ENCODE data around the gene RAP2A. TPM values are rescaled to one million over a fixed set of nuclear protein-coding genes. Genes with fewer than 3 reads are reported as not detected.

The RAP2A gene
- total and polyA plus RNA-seq, 4 donors, result 7.5 to 46.0 (median 23.7) TPM

DNA sequence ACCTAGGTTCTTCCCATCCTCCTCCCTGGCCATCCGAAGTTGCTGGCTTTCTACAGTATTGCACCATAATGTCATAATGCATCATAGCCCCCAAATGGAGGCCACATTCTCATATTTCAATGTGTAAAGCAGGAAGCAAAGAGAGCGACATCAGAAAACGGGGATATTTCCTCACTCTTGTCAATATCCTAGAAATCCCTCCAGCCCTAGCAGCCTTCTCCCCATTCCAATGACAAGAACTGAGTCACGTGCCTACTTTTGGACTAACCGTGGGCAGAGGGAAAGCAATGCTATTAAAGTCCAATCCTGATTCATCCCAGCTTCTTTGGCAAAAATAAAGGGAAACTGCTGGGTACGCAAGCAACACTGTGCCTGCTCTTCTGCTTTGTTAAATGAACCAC lies 4.3 kb upstream of the RAP2A start:
- TF ChIP-seq, protein P1, sequence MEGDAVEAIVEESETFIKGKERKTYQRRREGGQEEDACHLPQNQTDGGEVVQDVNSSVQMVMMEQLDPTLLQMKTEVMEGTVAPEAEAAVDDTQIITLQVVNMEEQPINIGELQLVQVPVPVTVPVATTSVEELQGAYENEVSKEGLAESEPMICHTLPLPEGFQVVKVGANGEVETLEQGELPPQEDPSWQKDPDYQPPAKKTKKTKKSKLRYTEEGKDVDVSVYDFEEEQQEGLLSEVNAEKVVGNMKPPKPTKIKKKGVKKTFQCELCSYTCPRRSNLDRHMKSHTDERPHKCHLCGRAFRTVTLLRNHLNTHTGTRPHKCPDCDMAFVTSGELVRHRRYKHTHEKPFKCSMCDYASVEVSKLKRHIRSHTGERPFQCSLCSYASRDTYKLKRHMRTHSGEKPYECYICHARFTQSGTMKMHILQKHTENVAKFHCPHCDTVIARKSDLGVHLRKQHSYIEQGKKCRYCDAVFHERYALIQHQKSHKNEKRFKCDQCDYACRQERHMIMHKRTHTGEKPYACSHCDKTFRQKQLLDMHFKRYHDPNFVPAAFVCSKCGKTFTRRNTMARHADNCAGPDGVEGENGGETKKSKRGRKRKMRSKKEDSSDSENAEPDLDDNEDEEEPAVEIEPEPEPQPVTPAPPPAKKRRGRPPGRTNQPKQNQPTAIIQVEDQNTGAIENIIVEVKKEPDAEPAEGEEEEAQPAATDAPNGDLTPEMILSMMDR (IDR thresholded peaks at IDR 0.05; ENCODE audit: control extremely low read depth, extremely low read depth), result no peak
- Histone ChIP-seq H3K9me3 (ENCODE audit: control insufficient read depth in 4 of 4, insufficient read depth in 3 of 4, low read length in 3 of 4) (no peaks in the 10 kb centered on the region), H3K4me3 (no peak overlapping the region), H3K9ac (ENCODE audit: insufficient read depth in 1 of 2, low read length in 2 of 2) (peak overlapping the region; percentile 55 to 73), H3K27me3 (ENCODE audit: control insufficient read depth in 3 of 3, insufficient read depth in 3 of 3, low read length in 2 of 3) (no peaks in the 10 kb centered on the region), H3K27ac (ENCODE audit: low read depth in 1 of 2, low read length in 1 of 2) (peak overlapping the region in 1 of 2 donors; percentile 10), H3K4me1 (ENCODE audit: control insufficient read depth in 5 of 5, insufficient read depth in 5 of 5, low read length in 5 of 5) (peaks cover 0 to 28% (median 0%) of the 10 kb centered on the region in 5 donors), H3K36me3 (ENCODE audit: control insufficient read depth in 4 of 4, insufficient read depth in 4 of 4, low read length in 4 of 4) (no peaks in the 10 kb centered on the region)
- ATAC-seq (ENCODE audit: insufficient read depth, low FRiP score), result no peak
- DNase-seq, result peak; percentile 49 to 81 (median 71)
- 57 to 61% methylated on average over 6 of the region's 6 CpGs for WGBS, 2 donors

DNA sequence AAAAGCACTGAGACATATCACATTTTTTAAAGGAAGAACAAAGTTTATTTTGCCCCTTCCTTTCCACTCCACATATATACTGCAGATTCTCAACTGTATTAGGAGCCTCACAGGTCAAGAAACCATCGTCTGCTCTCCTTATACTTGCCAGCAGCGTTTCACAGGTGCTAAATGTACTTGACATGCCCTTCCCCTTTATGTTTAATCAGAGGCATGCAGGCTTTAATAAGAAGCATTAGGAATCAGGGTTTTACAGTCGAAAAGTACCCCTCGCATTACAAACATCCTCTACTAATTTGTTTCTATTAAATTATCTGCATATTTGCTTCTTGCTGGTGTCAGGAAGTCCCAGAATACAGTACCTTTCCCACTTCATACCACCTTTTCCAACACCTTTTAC lies 3.7 kb upstream of the RAP2A start:
- ATAC-seq (ENCODE audit: insufficient read depth, low FRiP score), result no peak
- DNase-seq, result no peak
- peaks cover 0 to 28% (median 0%) of the 10 kb centered on the region in 5 donors for H3K4me1 ChIP-seq (ENCODE audit: control insufficient read depth in 5 of 5, insufficient read depth in 5 of 5, low read length in 5 of 5)
- H3K27me3 ChIP-seq (ENCODE audit: control insufficient read depth in 3 of 3, insufficient read depth in 3 of 3, low read length in 2 of 3), result no peaks in the 10 kb centered on the region
- H3K27ac ChIP-seq (ENCODE audit: low read depth in 1 of 2, low read length in 1 of 2), result no peak overlapping the region
- WGBS, 2 donors, result 73 to 77% methylated on average over 4 of the region's 4 CpGs
- H3K9me3 ChIP-seq (ENCODE audit: control insufficient read depth in 4 of 4, insufficient read depth in 3 of 4, low read length in 3 of 4), result no peaks in the 10 kb centered on the region
- H3K36me3 ChIP-seq (ENCODE audit: control insufficient read depth in 4 of 4, insufficient read depth in 4 of 4, low read length in 4 of 4), result no peaks in the 10 kb centered on the region
- peak overlapping the region in 1 of 2 donors; percentile 73 for H3K9ac ChIP-seq (ENCODE audit: insufficient read depth in 1 of 2, low read length in 2 of 2)
- H3K4me3 ChIP-seq, result no peak overlapping the region
- TF ChIP-seq, protein P1 (IDR thresholded peaks at IDR 0.05; ENCODE audit: control extremely low read depth, extremely low read depth), result no peak

DNA sequence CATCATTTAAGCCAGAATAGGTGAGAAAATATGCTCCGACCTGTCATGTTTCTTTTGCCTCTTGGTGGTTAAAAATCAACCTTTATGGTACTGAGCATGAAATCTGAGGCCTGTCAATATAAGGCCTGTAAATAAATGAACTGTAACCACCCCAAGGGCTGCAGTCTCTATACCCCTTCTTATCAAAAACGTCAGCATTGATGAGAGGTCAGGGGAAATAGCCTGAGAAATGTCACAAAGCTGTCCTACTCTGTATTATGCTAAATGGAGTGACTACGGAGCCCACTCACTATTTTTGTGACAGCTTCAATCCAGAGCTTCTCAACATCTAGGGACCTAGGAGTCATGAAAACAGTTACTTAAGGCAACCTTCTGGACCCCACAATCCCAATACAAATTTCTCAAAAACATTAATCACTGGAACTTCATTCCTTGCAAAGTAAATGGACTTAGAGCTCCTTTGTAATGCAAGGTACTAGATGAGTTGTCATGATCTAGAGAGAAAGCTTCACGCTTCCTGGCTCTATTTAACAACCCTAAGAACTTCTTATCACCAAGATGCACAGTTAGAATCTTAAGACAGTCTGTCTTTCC lies 2.7 kb upstream of the RAP2A start:
- no peaks in the 10 kb centered on the region for H3K9me3 ChIP-seq (ENCODE audit: control insufficient read depth in 4 of 4, insufficient read depth in 3 of 4, low read length in 3 of 4)
- H3K4me1 ChIP-seq (ENCODE audit: control insufficient read depth in 5 of 5, insufficient read depth in 5 of 5, low read length in 5 of 5), result peaks cover 0 to 32% (median 0%) of the 10 kb centered on the region in 5 donors
- TF ChIP-seq, protein P1 (IDR thresholded peaks at IDR 0.05; ENCODE audit: control extremely low read depth, extremely low read depth), result no peak
- H3K27me3 ChIP-seq (ENCODE audit: control insufficient read depth in 3 of 3, insufficient read depth in 3 of 3, low read length in 2 of 3), result no peaks in the 10 kb centered on the region
- no peak overlapping the region for H3K9ac ChIP-seq (ENCODE audit: insufficient read depth in 1 of 2, low read length in 2 of 2)
- H3K4me3 ChIP-seq, result no peak overlapping the region
- DNase-seq (no peak), ATAC-seq (ENCODE audit: insufficient read depth, low FRiP score) (no peak)
- WGBS, 2 donors, result 90 to 93% methylated on average over 4 of the region's 4 CpGs
- H3K36me3 ChIP-seq (ENCODE audit: control insufficient read depth in 4 of 4, insufficient read depth in 4 of 4, low read length in 4 of 4), result no peaks in the 10 kb centered on the region
- no peak overlapping the region for H3K27ac ChIP-seq (ENCODE audit: low read depth in 1 of 2, low read length in 1 of 2)
